T1000 (cell line): ENCODE results near the gene P3H1.
"Not testable (repeated sequence)": the region's sequence is repeated elsewhere in the genome, so short reads cannot be mapped to it uniquely, and the experiment has no call there.

Experiments used
- DNase-seq: peaks from one replicate; lab custom pipeline; 2025; ENCODE audit warnings: mixed read lengths; lab: John Stamatoyannopoulos, UW

The P3H1 gene

GRCh38 chr1:42730988-42731387, 35.8 kb downstream of the P3H1 start:
- DNase-seq: no peak

GRCh38 chr1:42730002-42730401, 36.8 kb downstream of the P3H1 start:
- no peak for DNase-seq

- not testable (repeated sequence) for DNase-seq
Measured at GRCh38 chr1:42725820-42726219, 41.0 kb downstream of the P3H1 start.

- DNase-seq: no peak
Measured at GRCh38 chr1:42723511-42723910, 43.3 kb downstream of the P3H1 start.

- not testable (repeated sequence) for DNase-seq
Measured at GRCh38 chr1:42722403-42722802, 44.4 kb downstream of the P3H1 start.

GRCh38 chr1:42721926-42722325, 44.9 kb downstream of the P3H1 start:
- no peak for DNase-seq

- DNase-seq: no peak
Measured at GRCh38 chr1:42720868-42721267, 46.0 kb downstream of the P3H1 start.

- not testable (repeated sequence) for DNase-seq
Measured at GRCh38 chr1:42714441-42714840, 52.4 kb downstream of the P3H1 start.

GRCh38 chr1:42713293-42713692, 53.5 kb downstream of the P3H1 start:
- no peak for DNase-seq

GRCh38 chr1:42712808-42713207, 54.0 kb downstream of the P3H1 start:
- DNase-seq: not testable (repeated sequence)

GRCh38 chr1:42703888-42704464, 62.9 kb downstream of the P3H1 start:
- DNase-seq: no peak

GRCh38 chr1:42700006-42700405, 66.8 kb downstream of the P3H1 start:
- no peak for DNase-seq

- DNase-seq: no peak
Measured at GRCh38 chr1:42698081-42698813, 68.6 kb downstream of the P3H1 start.
